ENCODE results near the gene LGALS7.
"Not testable (repeated sequence)": the region's sequence is repeated elsewhere in the genome, so short reads cannot be mapped to it uniquely, and the experiment has no call there.

Gene LGALS7

GRCh38 chr19:38806371-38806770 lies 33.1 kb upstream of the LGALS7 start:
- TF ChIP-seq POLR2A (IDR thresholded peaks at IDR 0.05; ENCODE audit: low read depth, low read length), result no peak
- no peak for DNase-seq (ENCODE audit: insufficient read length, low spot score)
- FAIRE-seq, result no peak

DNA sequence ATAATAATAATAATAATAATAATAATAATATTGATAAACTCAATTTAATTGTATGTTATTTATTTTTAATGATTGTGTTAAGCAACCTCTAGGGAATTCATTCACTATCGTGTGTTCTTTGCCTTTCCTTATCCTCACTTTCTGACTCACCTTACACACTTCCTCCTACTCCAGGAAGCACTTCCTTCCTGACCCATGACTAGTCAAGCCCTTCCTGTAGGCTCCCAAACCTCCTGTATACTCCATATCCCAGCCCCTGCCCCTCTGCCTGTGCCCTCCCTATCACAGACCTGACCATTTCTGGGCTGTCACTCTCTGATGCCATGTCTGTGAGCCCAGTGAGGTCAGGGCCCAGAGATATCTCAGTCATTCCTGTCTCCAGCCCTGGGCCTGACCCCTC lies 31.9 kb upstream of the LGALS7 start:
- FAIRE-seq (no peak), DNase-seq (ENCODE audit: insufficient read length, low spot score) (no peak)
- no peak for TF ChIP-seq POLR2A (IDR thresholded peaks at IDR 0.05; ENCODE audit: low read depth, low read length)

DNA sequence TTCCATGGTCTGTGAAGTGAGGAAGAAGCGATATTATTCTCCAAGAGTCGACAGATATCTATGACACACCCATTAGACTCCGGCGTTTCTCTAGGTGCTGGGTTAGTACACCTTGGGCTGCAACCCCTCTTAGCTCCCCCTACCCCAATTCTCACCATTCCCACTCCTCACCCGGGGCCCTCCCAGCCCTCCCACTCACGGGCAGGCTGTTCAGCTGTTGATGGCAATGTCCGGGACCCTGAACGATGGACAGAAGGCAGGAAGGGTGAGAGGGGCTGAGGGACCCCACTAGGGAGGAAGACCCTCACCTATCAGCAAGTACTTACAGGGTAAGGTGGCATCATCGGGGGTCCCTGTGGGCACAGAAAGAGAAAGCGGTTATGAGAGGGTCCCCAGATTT lies 30.2 kb upstream of the LGALS7 start:
- DNase-seq (ENCODE audit: insufficient read length, low spot score), result no peak
- no peak for TF ChIP-seq POLR2A (IDR thresholded peaks at IDR 0.05; ENCODE audit: low read depth, low read length)
- no peak for FAIRE-seq

DNA sequence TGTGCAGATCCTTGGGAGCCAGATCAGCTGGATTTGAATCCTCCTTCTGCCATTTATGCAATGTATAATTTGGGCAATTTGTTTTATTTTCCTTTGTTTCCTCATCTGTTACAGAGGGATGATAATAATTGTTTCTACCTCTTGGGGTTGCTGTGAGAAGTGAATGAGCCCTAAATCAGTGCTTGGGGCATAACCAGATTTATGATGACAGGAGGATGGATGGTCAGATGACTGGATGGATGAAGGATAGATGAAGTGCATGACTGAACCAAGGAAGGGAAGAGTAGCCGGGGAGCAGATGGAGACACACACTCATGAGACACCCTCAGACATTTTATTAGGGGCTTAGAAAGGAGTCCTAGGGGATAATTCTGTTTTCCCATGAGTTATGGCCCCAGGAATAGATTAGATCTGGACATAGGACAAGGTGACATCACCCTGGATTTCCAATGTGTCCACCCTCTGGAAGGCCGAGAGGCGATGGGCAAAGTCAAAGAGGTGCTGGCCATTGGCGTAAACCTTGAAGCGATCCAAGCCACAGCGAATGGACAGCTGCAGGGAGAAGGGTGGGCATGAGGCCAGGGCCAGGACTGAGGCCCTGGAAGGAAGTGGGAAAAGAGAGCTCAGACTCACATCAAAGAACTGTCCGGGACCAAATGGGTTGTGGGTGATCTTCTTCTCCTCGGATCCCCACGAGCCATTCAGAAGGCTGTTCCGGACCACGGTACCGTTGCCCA lies 28.2 kb upstream of the LGALS7 start:
- TF ChIP-seq POLR2A (IDR thresholded peaks at IDR 0.05; ENCODE audit: low read depth, low read length), result no peak
- DNase-seq (ENCODE audit: insufficient read length, low spot score) (no peak), FAIRE-seq (no peak)

- FAIRE-seq (no peak), DNase-seq (ENCODE audit: insufficient read length, low spot score) (no peak)
- no peak for TF ChIP-seq POLR2A (IDR thresholded peaks at IDR 0.05; ENCODE audit: low read depth, low read length)
Observed at GRCh38 chr19:38800577-38801347, 27.4 kb upstream of the LGALS7 start.

GRCh38 chr19:38799104-38799503 lies 25.8 kb upstream of the LGALS7 start:
- no peak for TF ChIP-seq POLR2A (IDR thresholded peaks at IDR 0.05; ENCODE audit: low read depth, low read length)
- no peak for FAIRE-seq
- no peak for DNase-seq (ENCODE audit: insufficient read length, low spot score)

GRCh38 chr19:38797781-38798180 lies 24.5 kb upstream of the LGALS7 start:
- not testable (repeated sequence) for FAIRE-seq; DNase-seq (ENCODE audit: insufficient read length, low spot score)

- FAIRE-seq (no peak), DNase-seq (ENCODE audit: insufficient read length, low spot score) (no peak)
- TF ChIP-seq POLR2A (IDR thresholded peaks at IDR 0.05; ENCODE audit: low read depth, low read length), result no peak
Observed at GRCh38 chr19:38796154-38796553, 22.8 kb upstream of the LGALS7 start.

GRCh38 chr19:38795549-38795948 lies 22.2 kb upstream of the LGALS7 start:
- FAIRE-seq, result no peak
- no peak for DNase-seq (ENCODE audit: insufficient read length, low spot score)
- TF ChIP-seq POLR2A (IDR thresholded peaks at IDR 0.05; ENCODE audit: low read depth, low read length), result no peak

DNA sequence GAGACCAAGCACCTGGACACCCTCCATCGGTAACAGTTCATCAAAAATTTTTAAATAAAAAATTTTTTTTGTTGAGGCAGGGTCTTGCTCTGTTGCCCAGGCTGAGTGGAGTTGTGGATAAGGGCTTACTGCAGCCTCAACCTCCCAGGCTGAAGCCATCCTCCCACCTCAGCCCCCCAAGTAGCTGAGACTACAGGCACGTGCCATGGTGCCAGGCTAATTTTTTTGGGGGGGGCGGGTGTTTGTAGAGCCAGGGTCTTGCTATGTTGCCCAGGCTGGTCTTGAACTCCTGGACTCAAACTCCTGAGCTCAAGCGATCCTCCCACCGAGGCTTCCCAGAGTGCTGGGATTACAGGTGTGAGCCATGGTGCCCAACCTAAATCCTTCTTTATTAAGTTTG lies 20.4 kb upstream of the LGALS7 start:
- DNase-seq (ENCODE audit: insufficient read length, low spot score), result no peak
- TF ChIP-seq POLR2A (IDR thresholded peaks at IDR 0.05; ENCODE audit: low read depth, low read length), result no peak
- no peak for FAIRE-seq

DNA sequence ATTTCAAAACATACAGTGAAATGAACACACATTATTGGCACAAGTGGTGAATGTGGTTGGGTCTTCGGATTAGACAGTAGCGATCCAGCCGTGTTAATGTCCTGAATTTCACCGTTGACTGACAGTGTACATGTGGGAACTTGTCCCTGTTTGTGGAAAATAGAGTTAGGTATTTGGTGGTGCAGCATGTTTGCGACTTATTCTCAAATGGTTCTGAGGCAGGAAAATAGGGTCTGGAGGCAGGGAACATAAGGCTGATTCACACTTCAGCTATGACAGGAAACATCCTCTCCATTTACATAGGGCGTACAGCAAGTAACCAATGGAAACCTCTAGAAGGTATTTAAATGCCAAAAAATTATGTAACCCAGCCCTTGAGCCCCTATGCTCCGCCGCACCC lies 19.9 kb upstream of the LGALS7 start:
- DNase-seq (ENCODE audit: insufficient read length, low spot score), result no peak
- no peak for TF ChIP-seq POLR2A (IDR thresholded peaks at IDR 0.05; ENCODE audit: low read depth, low read length)
- FAIRE-seq, result no peak

DNA sequence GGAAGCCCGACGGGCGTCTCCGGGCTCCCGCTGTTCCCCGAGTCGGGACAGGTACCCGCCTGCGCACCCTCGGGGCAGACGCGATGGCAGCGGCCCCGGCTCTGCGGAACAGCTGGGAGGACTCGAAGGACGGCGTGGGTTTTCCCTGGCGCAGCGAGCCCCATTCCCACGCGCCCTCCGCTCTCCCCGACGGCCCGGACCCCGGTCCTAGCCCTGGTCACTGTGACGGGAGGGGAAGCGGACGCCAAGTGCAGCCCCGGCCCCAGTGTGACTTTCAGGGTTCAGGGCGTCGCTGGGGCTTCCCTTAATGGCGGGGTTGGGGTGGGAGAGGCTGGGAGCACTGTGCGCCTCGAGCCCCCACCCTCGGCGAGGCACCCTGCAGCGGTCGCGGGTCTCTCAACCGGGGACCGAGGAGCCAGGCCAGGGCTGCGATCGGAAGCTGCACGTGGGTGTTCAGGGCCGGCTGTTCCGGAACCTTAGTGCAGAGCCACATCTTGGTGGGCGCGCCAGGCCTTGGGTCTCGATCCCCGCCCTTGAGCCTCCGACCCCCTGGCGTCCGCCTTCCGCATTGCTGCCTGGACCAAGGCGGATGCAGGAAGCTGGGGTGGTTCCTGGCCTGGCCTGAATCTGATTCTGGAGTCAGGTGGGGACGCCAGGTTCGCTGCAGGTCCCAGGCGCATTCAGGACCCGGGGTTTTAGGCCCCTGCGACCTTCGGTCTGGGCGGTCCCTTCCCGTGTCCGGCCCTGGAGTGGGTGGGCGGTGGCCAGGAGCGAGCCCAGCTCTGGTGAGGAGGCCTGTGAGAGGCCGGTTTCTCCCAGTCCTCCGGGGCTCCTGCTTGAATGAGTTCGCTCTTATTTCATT lies 19.2 kb upstream of the LGALS7 start:
- FAIRE-seq (no peak), DNase-seq (ENCODE audit: insufficient read length, low spot score) (no peak)
- no peak for TF ChIP-seq POLR2A (IDR thresholded peaks at IDR 0.05; ENCODE audit: low read depth, low read length)

DNA sequence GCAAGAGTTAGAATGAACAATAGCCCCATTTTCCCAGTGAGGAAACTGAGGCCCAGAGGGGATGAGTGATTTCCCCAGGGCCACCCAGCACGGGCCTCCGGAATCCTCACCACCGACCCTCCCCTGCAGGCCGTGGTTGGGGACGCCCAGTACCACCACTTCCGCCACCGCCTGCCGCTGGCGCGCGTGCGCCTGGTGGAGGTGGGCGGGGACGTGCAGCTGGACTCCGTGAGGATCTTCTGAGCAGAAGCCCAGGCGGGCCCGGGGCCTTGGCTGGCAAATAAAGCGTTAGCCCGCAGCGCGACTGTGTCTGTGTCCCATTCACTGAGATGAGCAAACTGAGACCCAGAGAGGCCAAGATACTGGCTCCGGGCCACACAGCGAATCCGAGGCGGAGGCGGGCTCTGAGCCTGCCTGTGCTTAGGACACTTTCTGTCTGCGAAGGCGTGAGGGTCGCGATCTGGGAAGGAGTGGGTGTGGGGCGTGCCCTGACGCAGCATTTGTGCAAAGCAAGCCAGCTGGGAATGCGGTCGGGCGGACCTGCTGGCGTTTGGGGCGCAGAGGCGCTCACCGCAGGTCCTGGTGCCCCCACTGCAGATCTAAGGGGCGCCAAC lies 18.2 kb upstream of the LGALS7 start:
- not testable (repeated sequence) for FAIRE-seq; DNase-seq (ENCODE audit: insufficient read length, low spot score)

- not testable (repeated sequence) for FAIRE-seq; DNase-seq (ENCODE audit: insufficient read length, low spot score)
Observed at GRCh38 chr19:38790507-38791403, 17.4 kb upstream of the LGALS7 start.
